Measurements from ENCODE around the gene LRRTM4. TPM values are rescaled to one million over a fixed set of nuclear protein-coding genes. Genes with fewer than 3 reads are reported as not detected.

LRRTM4 gene
- total RNA-seq, 2 experiments from 2014 or later, result not detected

- peaks cover 5% of the 10 kb centered on the region for H3K9me3 Mint-ChIP-seq (ENCODE audit: low read depth)
- H3K4me1 Mint-ChIP-seq, result no peaks in the 10 kb centered on the region
- no peak overlapping the region for H3K4me3 Mint-ChIP-seq
- ChIA-PET POLR2A (no interaction called here), CTCF (no interaction called here)
- H3K27ac Mint-ChIP-seq, result no peak overlapping the region
- intact Hi-C loops (cut with DNase I, micrococcal nuclease), result no loop called here
- H3K27me3 Mint-ChIP-seq, result no peaks in the 10 kb centered on the region
- no peaks in the 10 kb centered on the region for H3K36me3 Mint-ChIP-seq (ENCODE audit: low read depth)
- ATAC-seq, result no peak
- no peak for DNase-seq
Measured at GRCh38 chr2:77294474-77294873, 227.7 kb downstream of the LRRTM4 start.

GRCh38 chr2:77284353-77284752 lies 237.8 kb downstream of the LRRTM4 start:
- CTCF ChIA-PET, result no interaction called here
- Mint-ChIP-seq H3K4me1 (no peaks in the 10 kb centered on the region), H3K27ac (no peak overlapping the region), H3K27me3 (no peaks in the 10 kb centered on the region), H3K4me3 (no peak overlapping the region), H3K36me3 (ENCODE audit: low read depth) (no peaks in the 10 kb centered on the region), H3K9me3 (ENCODE audit: low read depth) (peaks cover 3% of the 10 kb centered on the region)
- ATAC-seq (no peak), DNase-seq (no peak)
- intact Hi-C loops (cut with DNase I, micrococcal nuclease), result no loop called here
- POLR2A ChIA-PET, result no interaction called here

GRCh38 chr2:77271262-77271661 lies 250.9 kb downstream of the LRRTM4 start:
- ChIA-PET CTCF (no interaction called here), POLR2A (no interaction called here)
- no peak for ATAC-seq
- DNase-seq, result no peak
- Mint-ChIP-seq H3K36me3 (ENCODE audit: low read depth) (no peaks in the 10 kb centered on the region), H3K27me3 (no peaks in the 10 kb centered on the region), H3K4me3 (no peak overlapping the region), H3K9me3 (ENCODE audit: low read depth) (peaks cover 18% of the 10 kb centered on the region), H3K27ac (no peak overlapping the region), H3K4me1 (no peaks in the 10 kb centered on the region)
- intact Hi-C loops (cut with DNase I, micrococcal nuclease), result no loop called here

- no peak overlapping the region for H3K4me3 Mint-ChIP-seq
- H3K27me3 Mint-ChIP-seq, result no peaks in the 10 kb centered on the region
- ChIA-PET POLR2A (no interaction called here), CTCF (no interaction called here)
- peaks cover 20% of the 10 kb centered on the region for H3K9me3 Mint-ChIP-seq (ENCODE audit: low read depth)
- no peak overlapping the region for H3K27ac Mint-ChIP-seq
- no peak for ATAC-seq
- H3K36me3 Mint-ChIP-seq (ENCODE audit: low read depth), result no peaks in the 10 kb centered on the region
- no peak for DNase-seq
- H3K4me1 Mint-ChIP-seq, result no peaks in the 10 kb centered on the region
- intact Hi-C loops (cut with DNase I, micrococcal nuclease), result no loop called here
Measured at GRCh38 chr2:77270433-77270832, 251.7 kb downstream of the LRRTM4 start.

GRCh38 chr2:77268626-77269025 lies 253.6 kb downstream of the LRRTM4 start:
- no peak for DNase-seq
- H3K27me3 Mint-ChIP-seq, result no peaks in the 10 kb centered on the region
- POLR2A ChIA-PET, result no interaction called here
- H3K36me3 Mint-ChIP-seq (ENCODE audit: low read depth), result no peaks in the 10 kb centered on the region
- CTCF ChIA-PET, result interaction anchor here (0.5 kb wide), 1 partner anchor 1505 kb away, joined by 3 read pairs; no protein-coding TSS in a partner anchor
- H3K4me1 Mint-ChIP-seq, result no peaks in the 10 kb centered on the region
- H3K4me3 Mint-ChIP-seq, result no peak overlapping the region
- H3K9me3 Mint-ChIP-seq (ENCODE audit: low read depth), result peaks cover 19% of the 10 kb centered on the region
- intact Hi-C loops (cut with DNase I, micrococcal nuclease), result no loop called here
- H3K27ac Mint-ChIP-seq, result no peak overlapping the region
- no peak for ATAC-seq

GRCh38 chr2:77232909-77233425 lies 289.2 kb downstream of the LRRTM4 start:
- ChIA-PET POLR2A (no interaction called here), CTCF (no interaction called here)
- Mint-ChIP-seq H3K27me3 (no peaks in the 10 kb centered on the region), H3K4me1 (no peaks in the 10 kb centered on the region), H3K9me3 (ENCODE audit: low read depth) (peaks cover 16% of the 10 kb centered on the region), H3K4me3 (no peak overlapping the region), H3K36me3 (ENCODE audit: low read depth) (no peaks in the 10 kb centered on the region), H3K27ac (no peak overlapping the region)
- intact Hi-C loops (cut with DNase I, micrococcal nuclease), result no loop called here
- DNase-seq (no peak), ATAC-seq (no peak)

GRCh38 chr2:77228391-77228790 lies 293.8 kb downstream of the LRRTM4 start:
- Mint-ChIP-seq H3K36me3 (ENCODE audit: low read depth) (no peaks in the 10 kb centered on the region), H3K4me3 (no peak overlapping the region), H3K27me3 (no peaks in the 10 kb centered on the region), H3K27ac (no peak overlapping the region), H3K4me1 (no peaks in the 10 kb centered on the region), H3K9me3 (ENCODE audit: low read depth) (peaks cover 9% of the 10 kb centered on the region)
- DNase-seq (no peak), ATAC-seq (no peak)
- intact Hi-C loops (cut with DNase I, micrococcal nuclease), result no loop called here
- ChIA-PET POLR2A (no interaction called here), CTCF (interaction anchor here (0.6 kb wide), 1 partner anchor 1588 kb away, joined by 3 read pairs; no protein-coding TSS in a partner anchor)

GRCh38 chr2:77210725-77211124 lies 311.5 kb downstream of the LRRTM4 start:
- intact Hi-C loops (cut with DNase I, micrococcal nuclease), result no loop called here
- CTCF ChIA-PET, result no interaction called here
- H3K4me1 Mint-ChIP-seq, result no peaks in the 10 kb centered on the region
- no peak overlapping the region for H3K27ac Mint-ChIP-seq
- H3K36me3 Mint-ChIP-seq (ENCODE audit: low read depth), result no peaks in the 10 kb centered on the region
- no peaks in the 10 kb centered on the region for H3K27me3 Mint-ChIP-seq
- ATAC-seq (no peak), DNase-seq (no peak)
- H3K4me3 Mint-ChIP-seq, result no peak overlapping the region
- POLR2A ChIA-PET, result no interaction called here
- H3K9me3 Mint-ChIP-seq (ENCODE audit: low read depth), result peaks cover 1% of the 10 kb centered on the region

GRCh38 chr2:77207331-77207730 lies 314.8 kb downstream of the LRRTM4 start:
- no peaks in the 10 kb centered on the region for H3K36me3 Mint-ChIP-seq (ENCODE audit: low read depth)
- no peak for DNase-seq
- POLR2A ChIA-PET, result no interaction called here
- intact Hi-C loops (cut with DNase I, micrococcal nuclease), result no loop called here
- no peak overlapping the region for H3K27ac Mint-ChIP-seq
- H3K4me1 Mint-ChIP-seq, result no peaks in the 10 kb centered on the region
- H3K4me3 Mint-ChIP-seq, result no peak overlapping the region
- CTCF ChIA-PET, result no interaction called here
- no peaks in the 10 kb centered on the region for H3K27me3 Mint-ChIP-seq
- H3K9me3 Mint-ChIP-seq (ENCODE audit: low read depth), result peaks cover 2% of the 10 kb centered on the region
- no peak for ATAC-seq

- H3K36me3 Mint-ChIP-seq (ENCODE audit: low read depth), result no peaks in the 10 kb centered on the region
- POLR2A ChIA-PET, result no interaction called here
- no peak overlapping the region for H3K27ac Mint-ChIP-seq
- H3K4me3 Mint-ChIP-seq, result no peak overlapping the region
- H3K4me1 Mint-ChIP-seq, result no peaks in the 10 kb centered on the region
- peaks cover 4% of the 10 kb centered on the region for H3K9me3 Mint-ChIP-seq (ENCODE audit: low read depth)
- intact Hi-C loops (cut with DNase I, micrococcal nuclease), result no loop called here
- no peaks in the 10 kb centered on the region for H3K27me3 Mint-ChIP-seq
- DNase-seq (no peak), ATAC-seq (no peak)
- CTCF ChIA-PET, result no interaction called here
Measured at GRCh38 chr2:77201755-77202154, 320.4 kb downstream of the LRRTM4 start.

- CTCF ChIA-PET, result no interaction called here
- Mint-ChIP-seq H3K36me3 (ENCODE audit: low read depth) (no peaks in the 10 kb centered on the region), H3K4me3 (no peak overlapping the region), H3K4me1 (no peaks in the 10 kb centered on the region), H3K9me3 (ENCODE audit: low read depth) (peaks cover 3% of the 10 kb centered on the region), H3K27me3 (no peaks in the 10 kb centered on the region), H3K27ac (no peak overlapping the region)
- ATAC-seq (no peak), DNase-seq (no peak)
- POLR2A ChIA-PET, result no interaction called here
- intact Hi-C loops (cut with DNase I, micrococcal nuclease), result no loop called here
Measured at GRCh38 chr2:77199411-77199810, 322.8 kb downstream of the LRRTM4 start.

- H3K4me1 Mint-ChIP-seq, result no peaks in the 10 kb centered on the region
- no peaks in the 10 kb centered on the region for H3K27me3 Mint-ChIP-seq
- H3K27ac Mint-ChIP-seq, result no peak overlapping the region
- ATAC-seq (no peak), DNase-seq (no peak)
- no peaks in the 10 kb centered on the region for H3K36me3 Mint-ChIP-seq (ENCODE audit: low read depth)
- CTCF ChIA-PET, result no interaction called here
- intact Hi-C loops (cut with DNase I, micrococcal nuclease), result no loop called here
- peaks cover 6% of the 10 kb centered on the region for H3K9me3 Mint-ChIP-seq (ENCODE audit: low read depth)
- POLR2A ChIA-PET, result no interaction called here
- H3K4me3 Mint-ChIP-seq, result no peak overlapping the region
Measured at GRCh38 chr2:77193858-77194448, 328.2 kb downstream of the LRRTM4 start.

GRCh38 chr2:77192811-77193289 lies 329.3 kb downstream of the LRRTM4 start:
- Mint-ChIP-seq H3K36me3 (ENCODE audit: low read depth) (no peaks in the 10 kb centered on the region), H3K4me3 (no peak overlapping the region), H3K27me3 (no peaks in the 10 kb centered on the region), H3K9me3 (ENCODE audit: low read depth) (peaks cover 11% of the 10 kb centered on the region), H3K4me1 (no peaks in the 10 kb centered on the region), H3K27ac (no peak overlapping the region)
- ATAC-seq (no peak), DNase-seq (no peak)
- intact Hi-C loops (cut with DNase I, micrococcal nuclease), result no loop called here
- ChIA-PET POLR2A (no interaction called here), CTCF (no interaction called here)

All from activated CD4-positive, alpha-beta T cell treated with anti-CD3 and anti-CD28 coated beads for 36 hours (primary cell).